A172 (cell line): ENCODE data around the gene PLCB3. TPM values are rescaled to one million over a fixed set of nuclear protein-coding genes. Genes with fewer than 3 reads are reported as not detected.
"Not testable (repeated sequence)": the region's sequence is repeated elsewhere in the genome, so short reads cannot be mapped to it uniquely, and the experiment has no call there.

Source experiments
- DNase-seq: peaks from one replicate; pipeline ENCODE4 v3.0.0-alpha.2; 2015; ENCODE audit warnings: low spot score
- total RNA-seq: library from RNA; depleted of rRNA; stranded (reverse); fragments of >200 nt; shearing (Covaris generic); gene quantifications from 2 replicates; pipeline ENCODE4 v1.2.3, GENCODE V29; 2014

PLCB3 gene
- total RNA-seq, 1 experiment from 2014 or later: 51.0 TPM

- no peak for DNase-seq
These were observed 15.7 kb upstream of the PLCB3 start for GRCh38 chr11:64235437-64236161.

GRCh38 chr11:64237484-64237951 is 13.8 kb upstream of the PLCB3 start:
- DNase-seq: no peak

GRCh38 chr11:64238076-64238475 is 13.3 kb upstream of the PLCB3 start:
- DNase-seq: no peak

GRCh38 chr11:64238999-64239398 is 12.3 kb upstream of the PLCB3 start:
- DNase-seq: no peak

- no peak for DNase-seq
These were observed 11.5 kb upstream of the PLCB3 start for GRCh38 chr11:64239662-64240434.

- peak; percentile 89 for DNase-seq
These were observed 10.7 kb upstream of the PLCB3 start, which contains the start of gene FKBP2 for GRCh38 chr11:64240435-64241240. Gene FKBP2, plus strand, starts transcription at chr11:64241095. Its CDS starts 1,293 bp downstream, at chr11:64242388.

GRCh38 chr11:64241241-64241490 is 10.2 kb upstream of the PLCB3 start:
- no peak for DNase-seq

- DNase-seq: peak; percentile 96
These were observed 9.6 kb upstream of the PLCB3 start for GRCh38 chr11:64241491-64242374.

- no peak for DNase-seq
These were observed 8.0 kb upstream of the PLCB3 start for GRCh38 chr11:64243236-64243854.

- DNase-seq: no peak
These were observed 7.2 kb upstream of the PLCB3 start for GRCh38 chr11:64244107-64244506.

- no peak for DNase-seq
These were observed 6.4 kb upstream of the PLCB3 start for GRCh38 chr11:64244966-64245365.

- DNase-seq: peak; percentile 55
These were observed 5.9 kb upstream of the PLCB3 start for GRCh38 chr11:64245401-64245796.

- peak; percentile 88 for DNase-seq
These were observed 5.3 kb upstream of the PLCB3 start for GRCh38 chr11:64245797-64246620.

- not testable (repeated sequence) for DNase-seq
These were observed 4.8 kb upstream of the PLCB3 start for GRCh38 chr11:64246621-64246870.

GRCh38 chr11:64246871-64247728 is 4.2 kb upstream of the PLCB3 start, which contains the start of gene PPP1R14B:
Gene PPP1R14B, minus strand, starts transcription at chr11:64246943. Its CDS starts 270 bp downstream, at chr11:64246673.
- DNase-seq: peak; percentile 71

- no peak for DNase-seq
These were observed 3.4 kb upstream of the PLCB3 start for GRCh38 chr11:64247729-64248531.

GRCh38 chr11:64248578-64248977 is 2.8 kb upstream of the PLCB3 start:
- DNase-seq: no peak

GRCh38 chr11:64249038-64249437 is 2.3 kb upstream of the PLCB3 start:
- no peak for DNase-seq
